Upper lobe of left lung (tissue), 6 donors: ENCODE data around the gene RGMA. TPM values are rescaled to one million over a fixed set of nuclear protein-coding genes. Genes with fewer than 3 reads are reported as not detected.

Source experiments
- ATAC-seq, 2 donors: fragments of 200-7000 bp; cut with Tn5 transposase; one replicate each; pipeline ENCODE4 v1.9.1; 2022; ENCODE audit warnings: mild to moderate bottlenecking in 2 of 2, moderate library complexity in 2 of 2; ENCODE audit not compliant: low FRiP score in 2 of 2
- DNase-seq, 2 donors: peaks; one replicate each; pipeline ENCODE4 v3.0.0-alpha.2; 2019 to 2020
- H3K27ac ChIP-seq, 4 donors: fragments of 200-600 bp; sonication (generic); one replicate each; pipeline ENCODE4 v1.5.1; 2016 to 2019
- H3K27me3 ChIP-seq, 4 donors: fragments of 200-600 bp; sonication (generic); one replicate each; pipeline ENCODE4 v1.5.1; 2017 to 2019
- H3K36me3 ChIP-seq, 4 donors: fragments of 200-600 bp; sonication (generic); one replicate each; pipeline ENCODE4 v1.5.1; 2016 to 2019
- H3K4me1 ChIP-seq, 4 donors: fragments of 200-600 bp; sonication (generic); one replicate each; pipeline ENCODE4 v1.5.1; 2018 to 2019
- H3K4me3 ChIP-seq, 4 donors: fragments of 200-600 bp; sonication (generic); one replicate each; pipeline ENCODE4 v1.5.1; 2017 to 2019; ENCODE audit warnings: mild to moderate bottlenecking in 2 of 4, moderate library complexity in 1 of 4
- H3K9me3 ChIP-seq, 4 donors: fragments of 200-600 bp; sonication (generic); one replicate each; pipeline ENCODE4 v1.5.1; 2018 to 2019
- EP300 ChIP-seq, 4 donors: sonication (generic); formaldehyde crosslinking; IDR thresholded peaks; one replicate each; pipeline ENCODE4 v1.5.1; 2017; ENCODE audit warnings: antibody characterized with exemption in 4 of 4, control low read depth in 2 of 4
- POLR2A ChIP-seq, 4 donors: fragments of 450-650 bp; IDR thresholded peaks; one replicate each; pipeline ENCODE4 v1.5.1; 2016 to 2017; ENCODE audit warnings: antibody characterized with exemption in 4 of 4, mild to moderate bottlenecking in 2 of 4
- POLR2AphosphoS5 ChIP-seq, 2 donors: sonication (generic); formaldehyde crosslinking; IDR thresholded peaks; one replicate each; pipeline ENCODE4 v1.5.1; 2017; ENCODE audit warnings: antibody characterized with exemption in 2 of 2
- WGBS, 2 donors: methylation state at CpG; one replicate each; pipeline ENCODE4 v1.1.5; 2017 to 2018; 5-methylcytosine and 5-hydroxymethylcytosine counted together
- total RNA-seq, 6 donors: library from RNA; depleted of rRNA in 4 of 6; stranded (reverse); fragments of >200 nt in 4 of 6; gene quantifications; one replicate each; pipeline versions ENCODE4 v1.1.0 to v1.2.1, GENCODE V29; 2016 to 2021
- TF ChIP-seq, protein P1 (sequence below), 6 experiments: fragments of 450-650 bp in 4 of 6; fragments of 200-600 bp in 2 of 6; sonication (generic) in 2 of 6; IDR thresholded peaks; one replicate each; pipeline ENCODE4 v1.5.1; 2016 to 2019; ENCODE audit warnings: antibody characterized with exemption in 6 of 6
- donor health status: DM: no; HTN: no; CAD: no; lungs with moderate emphysema.
- donor health status: DM: no; HTN: yes; CAD: no; lungs with severe emphysema.

RGMA gene
- total RNA-seq, 6 donors from 2014 or later: 2.3 to 14.2 (median 4.8) TPM

DNA sequence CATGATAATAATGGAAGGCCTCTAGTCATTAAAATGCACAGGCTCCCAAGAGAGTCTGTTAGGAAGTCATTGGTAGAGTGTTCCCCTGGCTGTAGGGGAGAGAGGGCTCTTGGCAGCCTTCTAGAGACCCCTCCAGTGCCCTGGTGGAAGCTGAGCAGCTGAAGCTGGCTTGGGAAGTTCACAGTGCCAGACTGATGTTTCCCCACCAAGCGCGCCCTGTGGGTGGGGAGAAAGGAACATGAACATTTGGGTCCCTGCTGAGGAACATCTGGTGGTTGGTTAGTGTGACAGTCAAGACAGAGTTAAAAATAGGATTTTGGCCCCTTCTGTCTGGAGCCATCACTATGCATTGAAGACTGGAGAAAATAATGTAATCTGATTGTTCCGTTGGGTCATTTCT is 37.1 kb upstream of the RGMA start:
- 81 to 95% methylated on average over 3 of the region's 3 CpGs for WGBS, 2 donors
- no peak overlapping the region for H3K27ac ChIP-seq
- no peak for ATAC-seq

DNA sequence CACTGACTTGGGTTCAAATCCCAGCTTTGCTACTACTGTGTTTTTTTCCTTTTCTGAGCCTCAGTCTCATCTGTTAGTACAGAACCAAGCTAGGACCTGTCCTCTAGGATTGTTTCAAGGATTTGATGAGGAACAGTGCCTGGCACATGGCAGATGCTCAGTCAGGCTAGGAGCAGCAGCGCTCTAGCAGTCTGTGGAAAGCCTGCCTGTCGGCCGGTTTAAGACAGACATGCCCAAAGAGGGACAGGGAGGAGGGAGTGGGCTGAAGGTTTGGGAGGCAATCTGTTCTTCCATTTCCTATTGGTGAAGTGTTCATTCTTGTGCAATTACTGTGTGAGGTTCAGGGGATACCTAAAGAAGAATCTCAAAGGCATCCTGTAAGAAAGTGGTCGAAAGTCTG is 35.1 kb upstream of the RGMA start:
- no peak overlapping the region for H3K27ac ChIP-seq
- no peaks in the 10 kb centered on the region for H3K9me3 ChIP-seq
- H3K36me3 ChIP-seq: no peaks in the 10 kb centered on the region
- DNase-seq (no peak), ATAC-seq (no peak)
- TF ChIP-seq POLR2AphosphoS5 (IDR thresholded peaks at IDR 0.05) (no peak), POLR2A (IDR thresholded peaks at IDR 0.05) (no peak)
- TF ChIP-seq, protein P1, sequence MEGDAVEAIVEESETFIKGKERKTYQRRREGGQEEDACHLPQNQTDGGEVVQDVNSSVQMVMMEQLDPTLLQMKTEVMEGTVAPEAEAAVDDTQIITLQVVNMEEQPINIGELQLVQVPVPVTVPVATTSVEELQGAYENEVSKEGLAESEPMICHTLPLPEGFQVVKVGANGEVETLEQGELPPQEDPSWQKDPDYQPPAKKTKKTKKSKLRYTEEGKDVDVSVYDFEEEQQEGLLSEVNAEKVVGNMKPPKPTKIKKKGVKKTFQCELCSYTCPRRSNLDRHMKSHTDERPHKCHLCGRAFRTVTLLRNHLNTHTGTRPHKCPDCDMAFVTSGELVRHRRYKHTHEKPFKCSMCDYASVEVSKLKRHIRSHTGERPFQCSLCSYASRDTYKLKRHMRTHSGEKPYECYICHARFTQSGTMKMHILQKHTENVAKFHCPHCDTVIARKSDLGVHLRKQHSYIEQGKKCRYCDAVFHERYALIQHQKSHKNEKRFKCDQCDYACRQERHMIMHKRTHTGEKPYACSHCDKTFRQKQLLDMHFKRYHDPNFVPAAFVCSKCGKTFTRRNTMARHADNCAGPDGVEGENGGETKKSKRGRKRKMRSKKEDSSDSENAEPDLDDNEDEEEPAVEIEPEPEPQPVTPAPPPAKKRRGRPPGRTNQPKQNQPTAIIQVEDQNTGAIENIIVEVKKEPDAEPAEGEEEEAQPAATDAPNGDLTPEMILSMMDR (IDR thresholded peaks at IDR 0.05): no peak
- H3K4me3 ChIP-seq: no peak overlapping the region
- WGBS, 2 donors: 90% methylated on average over 4 of the region's 4 CpGs
- no peaks in the 10 kb centered on the region for H3K4me1 ChIP-seq
- no peaks in the 10 kb centered on the region for H3K27me3 ChIP-seq

More for the DNA sequence above, 37.1 kb upstream of the RGMA start:
- Histone ChIP-seq H3K4me3 (no peak overlapping the region), H3K9me3 (no peaks in the 10 kb centered on the region), H3K36me3 (no peaks in the 10 kb centered on the region), H3K27me3 (no peaks in the 10 kb centered on the region), H3K4me1 (no peaks in the 10 kb centered on the region)
- DNase-seq: no peak
- no peak for TF ChIP-seq POLR2AphosphoS5 (IDR thresholded peaks at IDR 0.05)
- TF ChIP-seq POLR2A (IDR thresholded peaks at IDR 0.05): no peak
- TF ChIP-seq, protein P1 (IDR thresholded peaks at IDR 0.05): no peak
- no peak for TF ChIP-seq EP300 (IDR thresholded peaks at IDR 0.05)

DNA sequence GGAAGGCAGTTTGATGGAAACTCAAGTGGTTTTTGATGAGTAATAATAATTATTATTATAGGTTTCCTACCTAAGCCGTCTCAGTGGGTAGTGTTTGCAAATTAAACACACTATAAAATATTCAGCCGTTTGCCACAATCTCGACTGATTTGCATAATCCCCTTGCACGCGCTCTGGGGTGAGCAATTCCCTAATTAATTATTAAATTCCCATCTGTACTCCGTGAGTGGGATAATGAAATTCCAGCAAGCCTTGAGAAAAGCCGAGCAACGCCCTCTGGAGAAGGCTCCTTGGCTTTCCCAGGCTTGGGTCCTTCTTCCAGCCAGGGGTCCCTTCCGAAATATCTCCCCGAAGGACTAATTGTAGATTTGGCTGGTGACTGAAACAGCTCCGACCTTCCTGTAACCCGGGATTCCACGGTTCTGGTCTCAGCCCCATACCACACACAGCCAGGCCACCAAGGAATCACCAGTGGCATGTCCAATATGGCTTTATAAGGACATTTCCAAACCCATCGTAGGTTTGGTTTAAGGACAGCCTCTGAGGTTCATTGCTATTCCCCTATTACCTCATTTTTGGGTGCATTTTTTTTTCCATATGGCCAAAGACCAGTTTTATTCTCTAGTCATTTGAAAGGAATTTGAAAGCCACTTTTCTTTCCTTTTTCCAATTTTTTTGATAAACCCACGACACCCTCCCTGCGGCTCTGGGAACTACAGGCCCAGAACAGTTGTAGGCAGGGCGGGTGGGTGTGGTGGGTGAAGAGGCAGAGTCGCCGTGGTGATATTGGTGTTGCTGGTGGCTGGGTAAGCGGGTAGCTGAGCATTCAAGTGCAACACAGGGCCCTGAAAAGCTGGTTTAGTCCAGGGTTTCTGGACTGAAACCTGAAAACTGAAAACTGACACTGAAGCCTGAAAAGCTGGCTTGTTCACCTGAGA is 33.2 kb upstream of the RGMA start:
- H3K27me3 ChIP-seq: no peaks in the 10 kb centered on the region
- WGBS, 2 donors: 84 to 91% methylated on average over 19 to 20 of the region's 20 CpGs
- DNase-seq: no peak
- peak in 1 of 2 donors; percentile 76 for ATAC-seq
- no peaks in the 10 kb centered on the region for H3K9me3 ChIP-seq
- H3K36me3 ChIP-seq: no peaks in the 10 kb centered on the region
- TF ChIP-seq EP300 (IDR thresholded peaks at IDR 0.05): no peak
- no peak for TF ChIP-seq POLR2AphosphoS5 (IDR thresholded peaks at IDR 0.05)
- TF ChIP-seq, protein P1 (IDR thresholded peaks at IDR 0.05): no peak
- no peak for TF ChIP-seq POLR2A (IDR thresholded peaks at IDR 0.05)
- no peaks in the 10 kb centered on the region for H3K4me1 ChIP-seq
- no peak overlapping the region for H3K27ac ChIP-seq
- H3K4me3 ChIP-seq: no peak overlapping the region

DNA sequence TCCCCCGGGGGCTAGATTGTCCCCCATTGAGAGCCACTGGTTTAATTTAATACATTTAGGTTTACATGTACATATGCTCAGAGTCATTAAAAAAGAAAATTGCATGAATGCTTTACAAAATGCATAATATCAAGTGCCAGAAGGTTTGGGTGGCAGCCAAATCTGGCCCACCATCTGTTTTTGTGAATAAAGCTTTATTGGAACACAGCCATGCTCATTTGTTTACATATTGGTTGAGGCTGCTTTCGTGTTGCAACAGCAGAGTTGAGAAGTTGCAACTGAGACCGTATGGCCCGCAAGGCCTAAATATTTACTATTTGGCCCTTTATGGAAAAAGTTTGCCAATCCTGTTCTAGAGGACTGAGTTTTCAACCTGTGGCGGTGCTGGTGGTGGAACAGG is 32.1 kb upstream of the RGMA start:
- Histone ChIP-seq H3K36me3 (no peaks in the 10 kb centered on the region), H3K4me3 (no peak overlapping the region), H3K27ac (no peak overlapping the region), H3K27me3 (no peaks in the 10 kb centered on the region), H3K9me3 (no peaks in the 10 kb centered on the region), H3K4me1 (no peaks in the 10 kb centered on the region)
- DNase-seq (no peak), ATAC-seq (no peak)
- WGBS, 2 donors: 70 to 78% methylated on average over 5 of the region's 5 CpGs
- TF ChIP-seq POLR2AphosphoS5 (IDR thresholded peaks at IDR 0.05) (no peak), EP300 (IDR thresholded peaks at IDR 0.05) (no peak), POLR2A (IDR thresholded peaks at IDR 0.05) (no peak)
- TF ChIP-seq, protein P1 (IDR thresholded peaks at IDR 0.05): no peak
